CD4-positive, alpha-beta T cell treated with Interleukin-17A for 1 hour (primary cell): ENCODE data around the gene TNK1.
A peak's percentile ranks its signal among the peaks of the same experiment; 100 is the strongest.

Source experiments
- DNase-seq: peaks from one replicate; pipeline ENCODE4 v3.0.0-alpha.2; 2020

TNK1 gene

DNA sequence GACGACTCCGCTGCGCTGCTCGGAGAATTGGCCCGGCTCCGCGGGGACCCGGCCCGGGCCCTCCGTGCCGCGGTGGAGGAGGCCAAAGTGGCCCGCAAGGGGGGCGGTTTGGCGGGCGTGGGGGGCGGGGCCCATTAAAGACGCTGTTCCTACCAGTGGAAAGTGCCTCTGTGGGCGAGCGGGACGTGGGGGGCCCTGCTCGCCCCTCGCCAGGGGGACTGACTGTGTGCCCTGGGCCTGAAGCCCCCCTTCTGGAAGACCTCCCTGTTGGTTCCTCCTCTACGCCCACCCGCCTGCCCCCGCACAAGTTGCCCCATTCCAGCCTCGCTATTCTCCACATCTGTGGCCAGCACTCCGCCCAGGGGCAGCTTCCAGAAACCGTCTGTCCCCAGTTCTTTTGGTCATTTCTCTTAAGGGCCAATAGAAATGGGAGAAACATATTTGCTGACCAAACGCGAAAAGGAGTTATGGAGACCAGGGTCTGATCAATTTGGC lies 56.5 kb downstream of the TNK1 start:
- no peak for DNase-seq

DNA sequence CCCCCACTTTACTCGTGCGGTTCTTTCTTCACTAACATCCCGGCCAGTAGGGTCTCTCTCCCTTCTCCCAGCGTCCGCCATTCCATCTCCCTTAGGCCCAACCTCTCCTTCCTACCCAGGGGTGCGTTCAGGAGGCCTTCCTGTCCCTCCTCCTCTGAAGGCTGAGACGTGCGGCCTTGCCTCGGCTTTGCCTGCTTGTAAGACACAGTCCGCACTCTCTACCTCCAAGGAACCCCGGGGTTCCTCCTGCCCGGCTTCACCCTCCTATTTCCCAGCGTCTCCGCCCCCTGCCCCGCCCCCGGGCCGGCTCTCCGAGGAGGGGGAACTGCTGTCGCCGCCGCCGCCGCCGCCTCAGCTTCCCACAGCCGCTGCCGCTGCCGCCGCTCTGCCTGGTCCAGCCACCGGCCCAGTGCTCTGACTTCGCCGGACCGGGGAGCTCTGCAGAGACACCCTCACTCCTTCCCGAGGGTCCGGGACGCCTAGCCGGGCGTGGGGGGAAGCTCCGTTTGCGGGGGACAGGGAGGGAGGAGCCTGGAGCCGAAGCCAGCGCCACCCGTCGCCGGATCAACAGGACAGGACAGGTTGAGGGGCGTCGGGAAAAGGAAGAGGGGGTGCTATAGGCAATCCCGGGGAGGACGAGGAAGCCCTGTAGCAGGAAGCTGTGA lies 57.2 kb downstream of the TNK1 start:
- DNase-seq: peak; percentile 54

DNA sequence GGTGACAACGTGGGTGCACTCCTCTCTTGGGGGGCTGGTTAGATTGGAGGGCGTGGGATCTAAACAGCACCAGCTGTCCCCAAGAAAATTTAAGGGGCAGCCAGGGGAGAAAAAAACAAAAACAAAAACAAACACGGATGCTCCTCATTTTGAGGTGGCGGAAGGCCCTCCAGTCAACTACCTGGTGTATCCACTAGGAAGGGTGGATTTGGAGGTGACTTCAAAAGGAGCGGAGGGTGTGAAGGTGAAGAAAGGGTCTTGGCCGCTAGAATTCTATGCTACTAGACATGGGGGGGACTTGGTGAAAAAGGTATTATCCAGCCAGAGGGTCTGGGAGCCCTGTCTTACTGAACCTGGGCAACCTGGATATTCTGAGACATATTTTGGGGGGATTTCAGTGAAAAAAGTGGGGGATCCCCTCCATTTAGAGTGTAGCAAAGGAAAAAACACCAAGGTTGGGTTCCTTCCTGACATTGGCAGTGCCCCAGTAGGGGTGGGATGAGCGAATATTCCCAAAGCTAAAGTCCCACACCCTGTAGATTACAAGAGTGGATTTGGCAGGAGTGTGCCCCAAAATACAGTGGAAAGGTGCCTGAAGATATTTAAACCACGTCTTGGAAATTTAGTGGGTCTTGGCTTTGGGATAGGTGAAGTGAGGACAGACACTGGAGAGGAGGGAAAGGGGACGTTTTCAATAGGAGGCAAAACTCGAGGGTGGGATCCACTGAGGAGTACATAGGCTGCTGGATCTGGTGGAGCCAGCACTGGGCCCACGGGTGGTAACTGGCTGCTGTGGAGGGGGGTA lies 58.0 kb downstream of the TNK1 start:
- DNase-seq: no peak
